GM10266 (cell line): ENCODE results near the gene FBXL19.
"Not testable (repeated sequence)": the region's sequence is repeated elsewhere in the genome, so short reads cannot be mapped to it uniquely, and the experiment has no call there.

ENCODE experiments used
- DNase-seq: peaks from one replicate; pipeline ENCODE4 v3.0.0; 2012; ENCODE audit errors: extremely low spot score
- TF ChIP-seq, protein P1 (sequence below): IDR thresholded peaks from 2 replicates; pipeline ENCODE4 v1.5.1; 2012; ENCODE audit warnings: mild to moderate bottlenecking, low read depth; ENCODE audit not compliant: control insufficient read depth, insufficient read depth; ENCODE audit errors: missing control alignments

FBXL19 gene

DNA sequence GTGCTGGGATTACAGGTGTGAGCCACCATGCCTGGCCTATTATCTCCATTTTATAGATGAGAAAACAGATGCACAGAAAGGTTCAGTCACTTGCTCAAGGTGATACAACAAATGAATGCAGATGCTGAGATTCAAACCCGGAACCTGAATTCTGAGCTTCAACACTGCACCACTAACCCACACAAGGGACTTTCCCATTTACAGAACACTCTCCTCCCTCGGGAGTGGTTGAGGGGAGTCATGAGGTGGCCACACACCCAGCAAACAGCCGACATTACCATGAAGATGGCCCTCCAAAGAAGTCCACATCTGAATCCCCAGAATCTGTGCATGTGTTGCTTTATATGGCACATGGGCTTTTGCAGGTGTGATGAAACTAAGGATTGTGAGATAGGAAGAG lies 38.6 kb upstream of the FBXL19 start:
- DNase-seq = peak; percentile 67
- TF ChIP-seq, protein P1, sequence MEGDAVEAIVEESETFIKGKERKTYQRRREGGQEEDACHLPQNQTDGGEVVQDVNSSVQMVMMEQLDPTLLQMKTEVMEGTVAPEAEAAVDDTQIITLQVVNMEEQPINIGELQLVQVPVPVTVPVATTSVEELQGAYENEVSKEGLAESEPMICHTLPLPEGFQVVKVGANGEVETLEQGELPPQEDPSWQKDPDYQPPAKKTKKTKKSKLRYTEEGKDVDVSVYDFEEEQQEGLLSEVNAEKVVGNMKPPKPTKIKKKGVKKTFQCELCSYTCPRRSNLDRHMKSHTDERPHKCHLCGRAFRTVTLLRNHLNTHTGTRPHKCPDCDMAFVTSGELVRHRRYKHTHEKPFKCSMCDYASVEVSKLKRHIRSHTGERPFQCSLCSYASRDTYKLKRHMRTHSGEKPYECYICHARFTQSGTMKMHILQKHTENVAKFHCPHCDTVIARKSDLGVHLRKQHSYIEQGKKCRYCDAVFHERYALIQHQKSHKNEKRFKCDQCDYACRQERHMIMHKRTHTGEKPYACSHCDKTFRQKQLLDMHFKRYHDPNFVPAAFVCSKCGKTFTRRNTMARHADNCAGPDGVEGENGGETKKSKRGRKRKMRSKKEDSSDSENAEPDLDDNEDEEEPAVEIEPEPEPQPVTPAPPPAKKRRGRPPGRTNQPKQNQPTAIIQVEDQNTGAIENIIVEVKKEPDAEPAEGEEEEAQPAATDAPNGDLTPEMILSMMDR = no peak

DNA sequence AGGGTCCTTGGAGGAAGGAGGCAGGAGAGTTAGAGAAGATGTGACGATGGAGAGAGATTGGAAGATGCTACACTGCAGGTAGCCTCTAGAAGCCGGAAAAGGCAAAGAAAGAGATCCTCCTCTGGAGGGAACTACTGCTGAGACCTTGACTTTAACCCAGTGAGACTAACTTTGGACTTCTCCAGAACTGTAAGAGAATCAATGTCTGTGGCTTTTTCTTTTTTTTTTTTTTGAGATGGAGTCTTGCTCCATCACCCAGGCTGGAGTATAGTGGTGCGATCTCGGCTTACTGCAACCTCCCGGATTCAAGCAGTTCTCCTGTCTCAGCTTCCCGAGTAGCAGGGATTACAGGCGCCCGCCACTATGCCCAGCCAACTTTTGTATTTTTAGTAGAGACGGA lies 38.2 kb upstream of the FBXL19 start:
- TF ChIP-seq, protein P1 = no peak
- DNase-seq = no peak

DNA sequence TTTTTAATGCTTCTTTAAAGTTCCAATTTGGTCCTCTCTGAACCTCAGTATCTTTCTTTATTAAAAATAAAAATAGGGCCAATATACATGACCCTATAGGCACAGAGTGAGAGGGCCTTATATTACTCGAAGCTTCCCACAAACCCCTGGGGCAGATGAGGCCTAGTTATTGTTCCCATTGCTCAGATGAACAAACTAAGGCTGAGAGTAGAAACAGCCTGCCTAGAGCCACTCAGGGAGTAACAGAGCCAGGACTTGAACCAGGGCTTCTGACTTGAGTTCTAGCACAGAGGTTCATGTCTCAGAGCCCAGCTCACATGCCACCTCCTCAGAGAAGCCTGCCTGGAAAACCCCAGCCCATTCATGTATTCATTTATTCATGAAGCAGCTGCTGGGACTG lies 37.2 kb upstream of the FBXL19 start:
- DNase-seq = no peak
- TF ChIP-seq, protein P1 = no peak

DNA sequence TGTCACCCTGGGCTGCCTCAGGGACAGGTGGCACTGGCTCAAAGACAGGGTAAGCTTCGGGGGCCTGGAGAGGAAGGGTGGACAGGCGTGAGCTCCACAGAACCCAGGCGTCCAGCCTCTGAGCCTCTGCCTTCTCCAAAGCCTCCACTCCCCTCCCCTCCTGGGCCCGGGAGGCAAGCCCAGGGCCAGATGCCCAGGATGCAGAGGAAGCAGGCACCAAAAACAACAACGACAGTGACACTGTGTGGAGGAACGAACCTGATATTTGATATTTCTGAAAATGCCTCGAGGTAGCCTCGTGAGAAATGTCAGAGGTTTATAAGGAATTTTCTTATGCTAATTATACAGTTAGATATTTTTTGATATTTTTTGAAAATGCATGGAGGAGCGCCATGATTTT lies 35.4 kb upstream of the FBXL19 start:
- TF ChIP-seq, protein P1 = no peak
- no peak for DNase-seq

DNA sequence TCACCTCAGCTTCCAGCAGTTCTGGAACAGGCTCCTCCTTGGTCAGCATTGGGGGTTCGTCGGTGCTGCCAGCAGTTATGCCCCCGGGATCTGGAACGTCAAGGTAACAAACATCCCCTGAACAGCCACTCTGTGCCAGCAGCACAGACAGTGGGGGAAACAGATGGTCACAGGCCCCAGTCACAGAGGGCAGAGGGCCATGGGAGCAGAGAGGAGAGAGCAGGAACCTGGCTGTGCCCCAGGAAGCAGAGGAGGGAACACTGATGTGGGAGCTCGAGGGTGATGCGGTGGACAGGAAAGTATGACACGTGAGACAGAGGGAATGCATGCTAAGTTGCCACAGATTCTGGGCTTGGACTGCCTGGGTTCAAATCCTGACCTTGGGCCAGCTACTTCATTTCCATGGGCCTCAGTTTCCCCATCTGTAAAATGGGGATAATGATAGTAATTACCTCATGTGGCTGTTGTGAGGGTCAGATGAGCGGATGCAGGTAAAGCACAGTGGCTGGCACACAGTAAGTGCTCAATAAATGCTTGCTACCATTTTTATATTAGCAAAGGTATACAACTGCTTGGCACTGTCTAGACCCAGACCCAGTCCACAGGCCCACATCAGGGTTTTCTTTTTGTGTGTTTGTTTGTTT lies 34.4 kb upstream of the FBXL19 start:
- TF ChIP-seq, protein P1 = no peak

DNA sequence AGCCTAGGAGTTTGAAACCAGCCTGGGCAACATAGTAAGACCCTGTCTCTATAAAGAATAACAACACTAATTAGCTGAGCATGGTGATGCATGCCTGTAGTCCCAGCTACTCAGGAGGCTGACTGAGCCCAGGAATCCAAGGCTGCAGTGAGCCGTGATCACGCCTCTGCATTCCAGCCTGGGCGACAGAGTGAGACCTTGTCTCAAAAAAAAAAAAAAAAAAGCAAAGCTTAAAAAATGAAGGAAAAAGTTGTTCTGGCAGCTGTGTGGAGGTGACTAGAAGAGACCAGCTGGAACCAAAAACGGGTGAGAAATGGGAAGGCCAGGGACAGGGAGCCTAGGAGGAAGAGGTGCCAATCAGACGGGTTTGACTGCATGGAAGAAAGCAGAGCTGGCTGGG lies 33.7 kb upstream of the FBXL19 start:
- no peak for DNase-seq

More for the DNA sequence above, 34.4 kb upstream of the FBXL19 start:
- DNase-seq = no peak

DNA sequence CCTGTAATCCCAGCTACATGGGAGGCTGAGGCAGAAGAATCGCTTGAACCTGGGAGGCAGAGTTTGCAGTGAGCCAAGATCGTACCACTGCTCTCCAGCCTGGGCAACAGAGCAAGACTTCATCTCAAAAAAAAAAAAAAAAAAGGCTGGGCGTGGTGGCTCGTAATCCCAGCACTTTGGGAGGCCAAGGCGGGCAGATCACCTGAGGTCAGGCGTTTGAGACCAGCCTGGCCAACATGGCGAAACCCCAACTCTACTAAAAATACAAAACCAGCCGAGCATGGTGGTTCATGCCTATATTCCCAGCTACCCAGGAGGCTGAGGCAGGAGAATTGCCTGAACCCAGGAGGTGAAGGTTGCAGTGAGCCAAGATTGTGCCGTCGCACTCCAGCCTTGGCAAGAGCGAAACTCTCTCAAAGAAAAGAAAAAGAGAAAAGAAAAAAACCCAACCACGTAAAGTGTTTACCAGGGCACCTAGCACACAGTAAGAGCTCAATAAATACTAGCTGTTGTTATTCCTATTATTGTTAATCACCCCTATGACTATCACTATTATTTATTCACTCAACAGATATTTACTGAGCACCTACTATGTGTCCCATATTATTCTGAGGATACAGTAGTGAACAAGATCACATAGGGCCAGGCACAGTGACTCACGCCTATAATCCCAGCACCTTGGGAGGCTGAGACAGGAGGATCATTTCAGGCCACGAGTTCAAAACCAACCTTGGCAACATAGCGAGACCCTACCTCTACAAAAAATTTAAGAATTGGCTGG lies 32.1 kb upstream of the FBXL19 start:
- DNase-seq = not testable (repeated sequence)

More for the DNA sequence above, 33.7 kb upstream of the FBXL19 start:
- TF ChIP-seq, protein P1 = no peak
